ENCODE data around the gene ATP5MG. TPM values are rescaled to one million over a fixed set of nuclear protein-coding genes. Genes with fewer than 3 reads are reported as not detected.

The ATP5MG gene
- total and polyA plus RNA-seq, 2 of the 4 experiments (the other 2 are of a cell fraction): 144 to 219 TPM

DNA sequence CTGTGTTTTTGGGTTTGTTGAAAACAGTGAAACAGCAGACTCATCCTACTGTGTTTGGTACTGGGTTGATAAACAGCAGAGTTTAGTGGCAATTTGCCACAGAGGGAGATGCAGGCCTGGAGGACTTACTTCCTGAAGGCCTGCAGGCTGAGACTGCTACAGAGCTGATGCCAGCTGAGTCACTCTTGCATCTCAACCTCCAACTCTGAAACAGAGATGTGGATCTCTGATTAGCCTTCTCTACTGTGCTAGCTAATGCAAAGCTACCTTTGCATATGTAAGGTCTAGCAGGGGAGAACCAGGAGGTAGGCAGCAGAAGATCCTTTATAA is 14.3 kb downstream of the ATP5MG start:
- Histone ChIP-seq H3K4me3 (ENCODE audit: insufficient read depth, low read depth, low read length) (no peak overlapping the region), H3K4me2 (ENCODE audit: low read depth, low read length) (0 out of 2 replicates have a peak overlapping the region, but pooled peaks have one; percentile 19), H3K4ac (ENCODE audit: low read depth, low read length) (no peak overlapping the region), H3K36me3 (ENCODE audit: control insufficient read depth, insufficient read depth, low read length) (peaks cover 6% of the 10 kb centered on the region; the same call in 1 of the 2 replicates), H2AK9ac (replicated peaks; ENCODE audit: low read depth, low read length, poor library complexity) (no peak overlapping the region), H2BK120ac (ENCODE audit: low read depth, low read length) (no peak overlapping the region), H4K20me1 (ENCODE audit: insufficient read depth, low read length) (no peaks in the 10 kb centered on the region; the same call in 1 of the 2 replicates), H2BK15ac (ENCODE audit: low read depth, low read length) (no peak overlapping the region), H3K23ac (ENCODE audit: low read depth, low read length) (no peak overlapping the region), H4K91ac (ENCODE audit: insufficient read depth, low read depth, low read length) (no peak overlapping the region), H3K56ac (ENCODE audit: extremely low read depth, insufficient read depth, low read length) (no peak overlapping the region), H3K4me1 (ENCODE audit: control insufficient read depth, insufficient read depth, low read length) (no peaks in the 10 kb centered on the region), H3K14ac (replicated peaks; ENCODE audit: low read depth, low read length) (no peak overlapping the region), H3K9me1 (ENCODE audit: insufficient read depth, low read length) (peaks cover 2% of the 10 kb centered on the region; the same call in 1 of the 2 replicates), H2AK5ac (ENCODE audit: low read depth, low read length) (no peak overlapping the region), H2AFZ (replicated peaks; ENCODE audit: low read length, poor library complexity) (no peak overlapping the region), H3K9ac (ENCODE audit: low read depth, low read length) (no peak overlapping the region), H2BK20ac (ENCODE audit: low read depth, low read length) (no peak overlapping the region), H2BK5ac (ENCODE audit: low read depth, low read length, poor library complexity, severe bottlenecking) (peak overlapping the region; percentile 59), H4K5ac (ENCODE audit: low read depth, low read length) (no peak overlapping the region), H3K9me3 (ENCODE audit: control insufficient read depth, insufficient read depth, low read length) (no peaks in the 10 kb centered on the region), H3K27ac (ENCODE audit: insufficient read depth, low read length) (no peak overlapping the region; the same call in 1 of the 2 replicates), H4K8ac (ENCODE audit: low read depth in 2 of 2, low read length in 2 of 2) (no peak overlapping the region), H3K18ac (ENCODE audit: low read depth, low read length) (no peak overlapping the region), H3K27me3 (ENCODE audit: control insufficient read depth, insufficient read depth, low read length) (no peaks in the 10 kb centered on the region), H3K79me1 (ENCODE audit: low read depth in 1 of 2, low read length in 2 of 2) (peaks cover 10% of the 10 kb centered on the region in 2 experiments; a peak in 2 of 4 replicates)
- in situ Hi-C loops (cut with MboI; ENCODE audit: low sequenced_read_pairs): no loop called here
- DNase-seq (peak; percentile 98), ATAC-seq (ENCODE audit: low read depth) (peak; percentile 97)
- POLR2A ChIA-PET (ENCODE audit: unreplicated experiment): no interaction called here
- dilution Hi-C loops (cut with HindIII; ENCODE audit: low sequenced_read_pairs, unreplicated experiment): no loop called here
- no TSS peak for BruUV-seq (replicated peaks)
- TF ChIP-seq NFE2L2 (IDR thresholded peaks at IDR 0.05; ENCODE audit: low read depth, low read length): peak; percentile 83; the same call in 1 of the 2 replicates
- TF ChIP-seq POLR2A (IDR thresholded peaks at IDR 0.05; ENCODE audit: low read depth, low read length): no peak
- TF ChIP-seq SMC3 (IDR thresholded peaks at IDR 0.05; ENCODE audit: low read depth, low read length): peak; percentile 16; the same call in 1 of the 2 replicates
- TF ChIP-seq MAZ (IDR thresholded peaks at IDR 0.05; ENCODE audit: borderline replicate concordance, low read depth, low read length): no peak
- TF ChIP-seq BHLHE40 (IDR thresholded peaks at IDR 0.05; ENCODE audit: low read depth, low read length): peak; percentile 40; the same call in 1 of the 2 replicates
- TF ChIP-seq CHD1 (IDR thresholded peaks at IDR 0.05; ENCODE audit: low read depth, low read length): no peak
- TF ChIP-seq, protein P1, sequence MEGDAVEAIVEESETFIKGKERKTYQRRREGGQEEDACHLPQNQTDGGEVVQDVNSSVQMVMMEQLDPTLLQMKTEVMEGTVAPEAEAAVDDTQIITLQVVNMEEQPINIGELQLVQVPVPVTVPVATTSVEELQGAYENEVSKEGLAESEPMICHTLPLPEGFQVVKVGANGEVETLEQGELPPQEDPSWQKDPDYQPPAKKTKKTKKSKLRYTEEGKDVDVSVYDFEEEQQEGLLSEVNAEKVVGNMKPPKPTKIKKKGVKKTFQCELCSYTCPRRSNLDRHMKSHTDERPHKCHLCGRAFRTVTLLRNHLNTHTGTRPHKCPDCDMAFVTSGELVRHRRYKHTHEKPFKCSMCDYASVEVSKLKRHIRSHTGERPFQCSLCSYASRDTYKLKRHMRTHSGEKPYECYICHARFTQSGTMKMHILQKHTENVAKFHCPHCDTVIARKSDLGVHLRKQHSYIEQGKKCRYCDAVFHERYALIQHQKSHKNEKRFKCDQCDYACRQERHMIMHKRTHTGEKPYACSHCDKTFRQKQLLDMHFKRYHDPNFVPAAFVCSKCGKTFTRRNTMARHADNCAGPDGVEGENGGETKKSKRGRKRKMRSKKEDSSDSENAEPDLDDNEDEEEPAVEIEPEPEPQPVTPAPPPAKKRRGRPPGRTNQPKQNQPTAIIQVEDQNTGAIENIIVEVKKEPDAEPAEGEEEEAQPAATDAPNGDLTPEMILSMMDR (conservative IDR thresholded peaks at IDR 0.05; ENCODE audit: low read depth, low read length): no peak
- no peak for TF ChIP-seq ELK1 (IDR thresholded peaks at IDR 0.05; ENCODE audit: borderline replicate concordance, low read depth, low read length)
- peak; percentile 22; the same call in 1 of the 2 replicates for TF ChIP-seq RAD21 (IDR thresholded peaks at IDR 0.05; ENCODE audit: low read length)
- no peak for TF ChIP-seq USF2 (IDR thresholded peaks at IDR 0.05; ENCODE audit: low read depth, low read length)
- peak; percentile 86 for TF ChIP-seq FOS (IDR thresholded peaks at IDR 0.05; ENCODE audit: low read depth, low read length)
- TF ChIP-seq MAFK (IDR thresholded peaks at IDR 0.05; ENCODE audit: low read depth, low read length): 0 out of 2 replicates have a peak, but pooled peaks have one; percentile 36
- peak; percentile 57; the same call in 1 of the 2 replicates for TF ChIP-seq MXI1 (IDR thresholded peaks at IDR 0.05; ENCODE audit: borderline replicate concordance, low read depth, low read length)
- TF ChIP-seq RFX5 (IDR thresholded peaks at IDR 0.05; ENCODE audit: low read depth, low read length): no peak
- TF ChIP-seq CEBPB (IDR thresholded peaks at IDR 0.05; ENCODE audit: low read depth, low read length): peak; percentile 43; the same call in 1 of the 2 replicates
- TF ChIP-seq RCOR1 (IDR thresholded peaks at IDR 0.05; ENCODE audit: insufficient replicate concordance, low read length): peak; percentile 64
- intact Hi-C loops (cut with micrococcal nuclease): no loop called here
- CTCF ChIA-PET: interaction anchor here (0.5 to 0.6 kb wide), 3 partner anchors 17 to 71 kb away, joined by 3 to 4 read pairs (median 3); no protein-coding TSS in a partner anchor
